T-helper 2 cell treated with Interferon-gamma antibody and Interleukin-4, amounts not matched to agents 5 μg/mL and 100 μg/mL, for 36 hours (primary cell): ENCODE measurements around the gene LCN2.

Experiments
- DNase-seq: peaks from one replicate; pipeline ENCODE4 v3.0.0; 2021; ENCODE audit warnings: low spot score
- H3K27ac Mint-ChIP-seq: one replicate; pipeline ENCODE4 v1.8.0; 2021; ENCODE audit warnings: mild to moderate bottlenecking, mixed read lengths
- H3K27me3 Mint-ChIP-seq: one replicate; pipeline ENCODE4 v1.8.0; 2021; ENCODE audit warnings: low read depth, mixed read lengths
- H3K36me3 Mint-ChIP-seq: one replicate; pipeline ENCODE4 v1.8.0; 2021; ENCODE audit warnings: low read depth, mixed read lengths
- H3K4me1 Mint-ChIP-seq: one replicate; pipeline ENCODE4 v1.8.0; 2021; ENCODE audit warnings: low read depth, mixed read lengths
- H3K4me3 Mint-ChIP-seq: one replicate; pipeline ENCODE4 v1.8.0; 2022; ENCODE audit warnings: mild to moderate bottlenecking, moderate library complexity, mixed read lengths
- H3K9me3 Mint-ChIP-seq: one replicate; pipeline ENCODE4 v1.8.0; 2021; ENCODE audit warnings: mixed read lengths

LCN2 gene

DNA sequence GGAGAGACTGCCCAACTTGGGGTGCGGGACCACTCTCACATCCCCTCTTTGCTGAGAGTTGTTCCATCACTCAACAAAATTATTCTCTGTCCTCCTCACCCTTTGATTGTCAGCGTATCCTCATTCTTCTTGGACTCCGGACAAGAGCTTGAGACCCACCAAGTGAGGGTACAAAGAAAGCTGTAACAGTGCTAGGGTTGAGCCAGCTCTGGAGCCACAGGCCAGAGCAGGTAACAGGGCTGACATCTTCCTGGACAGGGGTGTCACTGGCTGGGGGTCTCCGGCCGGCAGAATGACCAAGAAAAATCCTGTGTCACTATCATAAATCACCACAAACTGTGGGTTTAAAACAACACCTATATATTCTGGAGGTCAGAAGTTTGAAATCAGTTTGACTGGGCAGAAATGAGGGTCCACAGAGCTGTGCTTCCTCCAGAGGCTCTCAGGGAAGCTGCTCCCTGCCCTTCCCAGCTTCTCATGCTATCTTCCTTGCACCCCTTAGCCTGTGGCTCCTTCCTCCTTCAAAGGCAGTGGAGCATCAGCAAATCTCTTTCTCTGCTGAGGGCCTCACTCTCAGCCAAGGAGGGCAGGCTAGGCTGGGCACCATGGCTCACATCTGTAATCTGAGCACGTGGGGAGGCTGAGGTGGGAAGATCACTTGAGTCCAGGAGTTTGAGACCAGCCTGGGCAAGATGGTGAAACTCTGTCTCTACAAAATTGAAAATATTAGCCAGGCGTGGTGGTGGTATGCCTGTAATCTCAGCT, 6.7 kb downstream of the LCN2 start:
- DNase-seq = no peak
- Mint-ChIP-seq H3K27ac (no peak overlapping the region), H3K4me1 (peaks cover 7% of the 10 kb centered on the region), H3K4me3 (no peak overlapping the region), H3K36me3 (no peaks in the 10 kb centered on the region), H3K27me3 (no peaks in the 10 kb centered on the region), H3K9me3 (no peaks in the 10 kb centered on the region)

DNA sequence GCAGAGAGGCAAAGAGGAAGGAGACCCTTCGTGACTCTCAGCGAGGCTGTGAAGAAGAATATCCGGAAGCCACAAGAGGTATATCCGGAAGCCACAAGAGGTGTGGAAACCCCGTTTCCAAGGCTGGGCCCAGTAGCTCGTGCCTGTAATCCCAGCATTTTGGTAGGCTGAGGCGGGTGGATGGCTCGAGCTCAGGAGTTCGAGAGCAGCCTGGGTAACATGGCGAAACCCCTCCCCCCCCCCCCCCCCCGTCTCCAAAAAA, 10.2 kb downstream of the LCN2 start:
- Mint-ChIP-seq H3K9me3 (no peaks in the 10 kb centered on the region), H3K4me1 (peaks cover 11% of the 10 kb centered on the region), H3K27me3 (no peaks in the 10 kb centered on the region), H3K36me3 (peaks cover 12% of the 10 kb centered on the region), H3K27ac (peak overlapping the region; percentile 91), H3K4me3 (peak overlapping the region; percentile 84)
- peak; percentile 44 for DNase-seq

GRCh38 chr9:128159784-128160602, 10.7 kb downstream of the LCN2 start, which contains the start of gene BBLN:
Gene BBLN (plus strand): TSS chr9:128160265. CDS start chr9:128160408, 143 bp downstream.
- Mint-ChIP-seq H3K27me3 (no peaks in the 10 kb centered on the region), H3K4me1 (peaks cover 11% of the 10 kb centered on the region), H3K27ac (peak within 1 kb of the TSS; percentile 91), H3K4me3 (peak within 1 kb of the TSS; percentile 85), H3K9me3 (no peaks in the 10 kb centered on the region), H3K36me3 (peaks cover 12% of the 10 kb centered on the region)
- DNase-seq = peak; percentile 91

GRCh38 chr9:128160603-128160987, 11.3 kb downstream of the LCN2 start:
- H3K27ac Mint-ChIP-seq = peak overlapping the region; percentile 75
- no peaks in the 10 kb centered on the region for H3K9me3 Mint-ChIP-seq
- H3K4me1 Mint-ChIP-seq = peaks cover 11% of the 10 kb centered on the region
- H3K4me3 Mint-ChIP-seq = peak overlapping the region; percentile 85
- no peaks in the 10 kb centered on the region for H3K27me3 Mint-ChIP-seq
- DNase-seq = peak; percentile 63
- peaks cover 12% of the 10 kb centered on the region for H3K36me3 Mint-ChIP-seq

GRCh38 chr9:128161215-128161902, 12.1 kb downstream of the LCN2 start:
- H3K4me3 Mint-ChIP-seq = peak overlapping the region; percentile 85
- H3K27ac Mint-ChIP-seq = peak overlapping the region; percentile 75
- no peak for DNase-seq
- no peaks in the 10 kb centered on the region for H3K9me3 Mint-ChIP-seq
- no peaks in the 10 kb centered on the region for H3K27me3 Mint-ChIP-seq
- H3K36me3 Mint-ChIP-seq = peaks cover 16% of the 10 kb centered on the region
- peaks cover 11% of the 10 kb centered on the region for H3K4me1 Mint-ChIP-seq

- Mint-ChIP-seq H3K4me3 (peak overlapping the region; percentile 43), H3K36me3 (peaks cover 22% of the 10 kb centered on the region), H3K4me1 (peaks cover 11% of the 10 kb centered on the region), H3K27ac (peak overlapping the region; percentile 62), H3K9me3 (no peaks in the 10 kb centered on the region), H3K27me3 (no peaks in the 10 kb centered on the region)
- DNase-seq = no peak
Observed at GRCh38 chr9:128162215-128163026, 13.2 kb downstream of the LCN2 start.

GRCh38 chr9:128163027-128163515, 13.8 kb downstream of the LCN2 start:
- Mint-ChIP-seq H3K27me3 (no peaks in the 10 kb centered on the region), H3K27ac (no peak overlapping the region), H3K4me1 (peaks cover 11% of the 10 kb centered on the region), H3K4me3 (no peak overlapping the region), H3K9me3 (no peaks in the 10 kb centered on the region), H3K36me3 (peaks cover 23% of the 10 kb centered on the region)
- no peak for DNase-seq

DNA sequence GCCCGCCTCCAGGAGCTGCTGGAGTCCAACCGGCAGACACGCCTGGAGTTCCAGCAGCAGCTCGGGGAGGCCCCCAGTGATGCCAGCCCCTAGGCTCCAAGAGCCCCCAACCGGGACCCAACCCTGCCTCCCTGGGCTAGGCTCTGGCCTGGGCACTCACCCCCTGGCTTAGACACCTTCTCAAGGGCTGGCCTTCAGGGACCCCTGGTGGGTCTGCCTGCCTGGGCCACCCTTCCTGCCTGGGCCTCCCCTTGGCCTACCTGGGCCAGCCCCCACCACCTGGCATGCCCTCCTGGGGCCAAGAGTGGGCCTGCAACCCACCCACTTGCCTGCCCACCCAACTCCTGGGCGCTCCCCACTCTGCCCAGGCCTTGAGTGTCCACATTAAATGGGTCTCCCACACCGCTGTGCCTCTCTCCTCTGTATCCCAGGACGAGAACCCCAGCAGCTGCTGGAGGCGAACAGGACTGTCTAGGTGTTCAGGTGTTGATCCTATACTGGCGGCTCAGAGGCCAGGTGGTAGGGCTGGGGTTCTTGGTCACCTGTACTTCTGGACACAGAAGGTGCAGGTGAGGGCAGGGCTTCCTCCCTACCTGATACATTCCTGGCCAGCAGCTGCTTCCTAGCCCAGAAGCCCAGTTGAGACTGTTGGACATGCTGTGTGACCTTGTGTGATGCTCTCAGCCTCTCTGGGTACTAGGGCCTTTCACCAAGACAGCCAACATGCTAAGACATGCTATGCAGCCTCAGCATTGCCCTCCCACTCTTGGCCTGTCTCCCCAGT, 14.5 kb downstream of the LCN2 start:
- Mint-ChIP-seq H3K9me3 (no peaks in the 10 kb centered on the region), H3K27ac (no peak overlapping the region), H3K4me1 (peaks cover 11% of the 10 kb centered on the region), H3K36me3 (peaks cover 26% of the 10 kb centered on the region), H3K27me3 (no peaks in the 10 kb centered on the region), H3K4me3 (no peak overlapping the region)
- DNase-seq = no peak

DNA sequence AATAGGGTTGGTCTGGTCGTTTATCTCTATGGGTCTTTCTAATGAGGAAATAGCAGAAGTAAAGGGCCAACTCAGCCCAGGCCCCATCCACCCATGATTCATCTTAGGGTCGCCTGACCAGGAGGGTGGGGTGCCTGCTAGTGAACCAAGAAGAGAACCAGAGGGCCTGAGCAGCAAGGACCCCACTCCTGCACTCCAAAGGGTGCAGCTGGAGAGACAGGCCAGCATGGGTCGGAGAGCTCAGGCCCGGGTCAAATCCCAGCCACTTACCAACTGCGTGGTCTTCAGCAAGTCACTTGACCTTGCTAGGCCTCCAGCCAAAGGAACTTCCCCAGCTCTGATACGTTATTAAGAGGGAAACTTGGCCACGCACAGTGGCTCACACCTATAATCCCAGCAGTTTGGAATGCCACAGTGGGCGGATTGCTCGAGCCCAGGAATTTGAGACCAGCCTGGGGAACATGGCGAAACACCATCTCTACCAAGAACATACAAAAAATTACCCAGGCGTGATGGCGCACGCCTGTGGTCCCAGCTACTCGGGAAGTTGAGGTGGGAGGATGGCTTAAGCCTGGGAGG, 15.1 kb downstream of the LCN2 start:
- peaks cover 30% of the 10 kb centered on the region for H3K36me3 Mint-ChIP-seq
- no peak overlapping the region for H3K4me3 Mint-ChIP-seq
- no peaks in the 10 kb centered on the region for H3K27me3 Mint-ChIP-seq
- peaks cover 9% of the 10 kb centered on the region for H3K4me1 Mint-ChIP-seq
- no peak overlapping the region for H3K27ac Mint-ChIP-seq
- DNase-seq = no peak
- H3K9me3 Mint-ChIP-seq = no peaks in the 10 kb centered on the region

DNA sequence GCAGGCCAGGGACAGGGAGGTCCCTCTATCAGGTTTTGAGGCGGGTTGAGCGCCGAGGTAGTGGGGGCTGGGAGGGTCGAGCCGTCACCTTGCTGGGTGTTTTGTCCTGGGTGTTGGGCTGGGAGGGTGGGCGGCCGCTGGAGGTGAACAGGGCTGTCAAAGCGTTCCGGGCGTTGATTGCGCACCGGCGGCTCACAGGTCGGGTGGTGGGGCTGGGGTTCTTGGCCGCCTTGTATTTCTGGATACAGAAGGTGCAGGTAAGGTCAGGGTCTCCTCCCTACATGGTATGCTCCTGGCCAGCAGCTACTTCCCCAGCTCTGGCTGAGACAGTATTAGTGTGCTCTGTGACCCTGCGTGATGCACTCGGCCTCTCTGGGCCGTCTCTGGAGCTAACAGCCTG, 16.9 kb downstream of the LCN2 start:
- DNase-seq = no peak
- Mint-ChIP-seq H3K4me1 (peaks cover 2% of the 10 kb centered on the region), H3K4me3 (no peak overlapping the region), H3K27ac (no peak overlapping the region), H3K36me3 (peaks cover 30% of the 10 kb centered on the region), H3K27me3 (no peaks in the 10 kb centered on the region), H3K9me3 (no peaks in the 10 kb centered on the region)

DNA sequence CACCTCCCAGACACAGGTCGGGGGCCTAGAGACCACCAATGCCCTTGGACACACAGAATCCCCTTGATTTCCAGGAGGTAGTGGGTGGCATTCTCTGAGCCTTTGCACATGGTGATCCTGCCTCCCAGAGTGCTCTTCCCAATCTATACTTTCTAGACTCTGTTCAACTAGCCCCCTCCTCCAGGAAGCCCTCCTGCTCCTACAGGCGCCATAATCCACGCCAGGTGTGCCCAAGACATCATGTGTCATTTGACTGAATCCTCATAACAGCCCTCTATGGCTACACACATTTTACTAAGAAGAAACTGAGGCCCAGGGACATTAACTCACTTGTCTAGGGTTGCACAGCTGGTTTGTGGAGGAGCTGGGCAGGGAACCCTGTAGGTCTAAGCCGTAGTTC, 18.0 kb downstream of the LCN2 start:
- H3K36me3 Mint-ChIP-seq = peaks cover 27% of the 10 kb centered on the region
- DNase-seq = no peak
- no peaks in the 10 kb centered on the region for H3K27me3 Mint-ChIP-seq
- no peaks in the 10 kb centered on the region for H3K4me1 Mint-ChIP-seq
- no peak overlapping the region for H3K27ac Mint-ChIP-seq
- H3K4me3 Mint-ChIP-seq = no peak overlapping the region
- H3K9me3 Mint-ChIP-seq = no peaks in the 10 kb centered on the region

DNA sequence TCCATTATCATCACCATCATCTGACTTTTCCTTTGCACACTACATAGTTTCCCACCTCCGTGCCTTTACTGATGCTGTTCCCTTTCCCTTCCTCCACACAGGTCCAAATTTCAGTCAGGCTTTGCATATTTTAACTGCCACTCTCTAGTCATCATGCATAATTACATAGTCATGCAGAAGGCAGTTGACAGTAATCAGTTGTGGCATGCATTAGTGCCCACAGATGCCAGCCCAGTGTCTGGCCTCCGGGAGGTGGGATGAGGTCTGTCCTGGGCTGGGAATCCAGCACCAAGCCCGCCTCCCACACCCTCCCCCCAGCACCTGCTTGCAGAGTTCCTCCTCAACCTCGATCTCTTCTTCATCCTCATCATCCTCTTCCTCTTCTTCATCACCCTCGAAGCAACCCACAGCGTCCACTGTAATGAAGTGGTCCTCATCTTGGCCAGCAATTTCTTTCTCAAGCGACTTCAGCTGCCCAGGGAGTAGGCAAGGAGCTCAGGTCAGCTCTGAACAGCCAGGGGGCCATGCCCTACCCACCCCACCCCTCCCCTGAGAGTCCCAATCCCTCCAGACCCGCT, 19.6 kb downstream of the LCN2 start:
- Mint-ChIP-seq H3K27ac (no peak overlapping the region), H3K27me3 (no peaks in the 10 kb centered on the region), H3K36me3 (peaks cover 20% of the 10 kb centered on the region), H3K9me3 (no peaks in the 10 kb centered on the region), H3K4me1 (no peaks in the 10 kb centered on the region), H3K4me3 (no peak overlapping the region)
- no peak for DNase-seq
